Measurements from ENCODE around the gene MKX.
A peak's percentile ranks its signal among the peaks of the same experiment; 100 is the strongest.

The MKX gene

DNA sequence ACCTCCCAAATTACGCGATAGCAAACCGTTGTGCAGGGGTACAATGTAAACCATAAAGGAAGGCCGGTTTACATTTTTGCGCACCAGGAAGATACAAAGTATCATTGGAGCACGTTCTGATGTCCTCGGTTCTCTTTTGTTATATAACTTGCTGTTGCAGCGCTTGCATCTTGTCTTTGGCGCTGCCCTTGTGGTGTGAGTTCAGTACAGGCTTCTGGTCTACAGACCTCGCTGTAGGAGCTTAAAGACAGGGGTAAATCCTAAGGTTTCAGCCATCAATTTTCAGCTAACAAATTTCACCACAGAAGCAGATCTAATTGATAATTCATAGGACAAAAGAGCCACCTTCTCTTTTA lies 1.5 kb upstream of the MKX start:
- peaks cover 64 to 84% of the 10 kb centered on the region in 2 donors for H3K27me3 Mint-ChIP-seq
- H3K9me3 Mint-ChIP-seq: no peaks in the 10 kb centered on the region
- DNase-seq (no peak), ATAC-seq (replicated peaks) (no peak)
- H3K27ac Mint-ChIP-seq: no peak overlapping the region
- peaks cover 12% of the 10 kb centered on the region for H3K36me3 Mint-ChIP-seq (ENCODE audit: insufficient read depth)
- H3K4me1 Mint-ChIP-seq (ENCODE audit: low read depth in 2 of 2): peaks cover 24 to 33% of the 10 kb centered on the region in 2 donors
- peak overlapping the region; percentile 46 to 86 for H3K4me3 Mint-ChIP-seq

- Mint-ChIP-seq H3K27ac (no peak overlapping the region), H3K27me3 (peaks cover 59 to 83% of the 10 kb centered on the region in 2 donors), H3K4me1 (ENCODE audit: low read depth in 2 of 2) (peaks cover 24 to 38% of the 10 kb centered on the region in 2 donors), H3K36me3 (ENCODE audit: insufficient read depth) (peaks cover 15% of the 10 kb centered on the region), H3K9me3 (no peaks in the 10 kb centered on the region), H3K4me3 (peak overlapping the region; percentile 82 to 86)
- ATAC-seq (replicated peaks): no peak
- no peak for DNase-seq
These were observed 927 bp upstream of the MKX start for GRCh38 chr10:27746397-27747095.

DNA sequence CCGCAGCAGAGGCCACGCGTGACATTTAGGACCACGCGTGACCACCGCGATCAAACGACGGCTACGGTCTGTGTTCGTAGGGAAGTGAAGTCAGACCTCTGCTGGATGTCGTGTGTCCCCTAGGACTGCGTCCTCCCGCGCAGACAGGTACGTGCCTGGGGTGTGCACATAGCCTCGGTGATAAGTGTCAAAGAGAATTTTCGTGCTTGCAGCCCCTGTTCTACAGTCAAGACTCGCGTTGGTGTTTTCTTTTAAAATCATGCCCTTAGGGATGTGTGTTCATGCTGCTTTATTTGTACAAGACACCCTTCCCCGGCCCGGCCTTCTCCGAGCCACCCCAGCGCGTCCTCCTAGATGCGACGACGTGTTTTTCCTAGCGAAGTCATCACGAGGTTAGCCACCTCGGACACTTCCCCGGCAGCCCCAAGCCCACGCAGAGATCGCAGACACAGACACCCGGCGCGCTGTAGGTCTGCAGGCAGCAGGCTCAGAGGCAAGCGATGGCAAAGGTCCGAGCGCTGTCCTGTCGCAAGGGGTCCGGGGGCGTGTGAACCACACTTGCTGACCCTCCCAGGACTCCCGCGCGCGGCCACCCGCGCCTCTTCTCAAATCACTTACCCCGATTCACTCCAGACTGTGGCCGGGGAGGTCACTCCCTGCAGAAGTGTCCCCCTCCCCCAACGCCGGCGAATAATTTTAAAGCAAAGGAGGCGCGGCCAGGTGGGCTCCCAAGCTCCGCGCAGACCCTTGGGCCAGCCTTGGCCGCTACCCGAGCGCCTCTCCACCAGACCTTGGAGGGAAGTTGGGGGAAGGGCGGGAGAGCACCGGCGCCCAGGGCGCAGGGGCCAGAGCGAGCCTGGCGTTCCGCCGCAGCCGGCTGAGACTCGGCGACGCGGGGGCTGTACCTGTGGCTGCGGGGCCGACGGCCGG lies 552 bp downstream of the MKX start:
- H3K27me3 Mint-ChIP-seq: peaks cover 66 to 83% of the 10 kb centered on the region in 2 donors
- H3K4me1 Mint-ChIP-seq (ENCODE audit: low read depth in 2 of 2): peaks cover 24 to 38% of the 10 kb centered on the region in 2 donors
- peak overlapping the region; percentile 82 to 86 for H3K4me3 Mint-ChIP-seq
- DNase-seq (peak in 1 of 3 experiments; percentile 17), ATAC-seq (replicated peaks) (peak; percentile 17)
- no peaks in the 10 kb centered on the region for H3K9me3 Mint-ChIP-seq
- H3K27ac Mint-ChIP-seq: peak overlapping the region in 1 of 2 donors; percentile 24
- H3K36me3 Mint-ChIP-seq (ENCODE audit: insufficient read depth): peaks cover 17% of the 10 kb centered on the region

DNA sequence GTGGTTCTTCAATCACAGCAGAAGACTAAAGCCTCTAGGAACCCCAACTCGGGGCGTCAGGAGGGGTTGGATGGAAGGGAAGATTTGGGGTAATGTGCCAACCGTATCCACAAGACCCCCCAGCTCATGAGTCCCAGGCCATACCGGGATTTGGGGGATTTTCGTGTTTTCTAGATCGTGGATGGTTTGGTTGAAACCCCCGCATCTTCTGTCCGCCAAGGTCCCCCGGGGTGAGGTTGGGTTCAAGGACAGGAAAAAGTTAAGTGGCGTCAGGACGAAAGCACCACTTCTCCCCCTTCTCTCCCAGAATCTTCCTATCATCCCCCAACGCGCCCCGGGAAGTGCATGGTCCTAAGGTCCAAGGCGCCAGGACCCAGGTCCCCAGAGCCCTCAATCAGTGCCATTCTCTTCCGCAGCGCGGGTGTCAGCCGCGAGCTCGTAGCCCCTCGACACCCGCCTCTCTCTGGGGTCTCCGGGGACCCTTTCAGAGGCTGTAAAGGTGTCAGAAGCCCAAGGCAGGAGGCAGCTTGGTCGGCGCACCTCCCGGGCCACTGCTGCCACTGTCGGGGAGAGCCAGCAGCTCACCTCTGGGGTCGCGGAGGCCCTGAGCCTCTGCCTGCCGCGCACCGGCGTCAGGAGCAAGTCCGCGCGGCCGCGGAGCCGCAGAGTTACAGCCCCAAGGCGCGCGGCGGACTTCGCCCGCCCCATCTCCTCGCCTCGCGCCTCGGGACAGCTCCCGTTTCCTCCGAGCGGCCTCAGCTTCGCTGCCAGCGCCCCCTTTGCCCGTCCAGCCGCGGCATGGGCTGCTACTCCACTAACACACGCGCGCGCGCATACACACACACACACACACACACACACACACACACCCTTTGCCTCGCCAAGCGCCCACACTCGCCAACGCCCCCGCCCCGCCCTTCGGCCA lies 1.5 kb downstream of the MKX start:
- DNase-seq (peak in 1 of 3 experiments; percentile 6), ATAC-seq (replicated peaks) (no peak)
- Mint-ChIP-seq H3K4me1 (ENCODE audit: low read depth in 2 of 2) (peaks cover 24 to 38% of the 10 kb centered on the region in 2 donors), H3K4me3 (peak overlapping the region; percentile 82 to 86), H3K9me3 (no peaks in the 10 kb centered on the region), H3K27ac (peak overlapping the region in 1 of 2 donors; percentile 24), H3K27me3 (peaks cover 57 to 76% of the 10 kb centered on the region in 2 donors), H3K36me3 (ENCODE audit: insufficient read depth) (peaks cover 17% of the 10 kb centered on the region)

DNA sequence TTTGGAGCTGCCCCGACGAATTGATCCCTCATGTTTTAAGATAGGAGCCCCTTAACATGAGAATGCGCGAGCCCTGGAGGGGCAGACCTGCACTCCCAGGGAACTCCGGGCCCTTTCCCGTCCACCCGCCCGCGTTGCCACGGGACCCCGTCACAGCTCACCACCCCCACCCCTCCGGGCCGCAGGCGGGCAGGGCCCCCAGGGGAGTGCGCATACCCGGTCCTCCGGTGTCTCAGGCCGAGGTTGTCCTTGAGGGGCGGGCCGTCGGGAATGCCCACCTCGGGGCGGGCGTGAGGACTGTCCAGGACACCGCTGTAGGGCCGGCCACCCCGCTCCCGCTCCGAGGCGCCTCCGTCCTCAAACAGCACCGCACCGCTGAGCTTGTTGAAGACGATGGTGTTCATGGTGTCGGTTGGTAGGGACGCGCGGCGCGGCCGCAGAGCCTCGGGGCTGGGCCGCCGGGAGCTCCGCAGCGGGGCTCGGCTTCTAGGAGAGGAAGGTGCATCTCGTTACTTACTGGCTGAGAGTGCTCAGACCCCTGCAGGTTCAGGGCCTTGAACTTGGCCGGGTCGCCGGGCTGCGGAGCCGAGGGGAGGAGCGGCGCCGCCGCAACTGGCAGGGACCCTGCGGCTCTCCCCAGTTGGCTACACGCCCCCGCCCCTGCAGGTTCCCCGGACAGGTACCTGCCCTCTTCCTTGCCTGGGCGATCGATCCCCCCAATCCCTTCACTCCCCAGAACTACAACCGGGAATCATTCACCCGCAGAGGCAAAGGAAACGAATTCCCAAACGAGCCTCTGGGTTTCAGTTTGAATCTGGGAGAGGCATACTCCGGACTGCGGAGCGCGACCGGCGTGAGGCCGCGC lies 2.4 kb downstream of the MKX start:
- Mint-ChIP-seq H3K27me3 (peaks cover 57 to 74% of the 10 kb centered on the region in 2 donors), H3K27ac (no peak overlapping the region), H3K36me3 (ENCODE audit: insufficient read depth) (peaks cover 17% of the 10 kb centered on the region), H3K4me1 (ENCODE audit: low read depth in 2 of 2) (peaks cover 24 to 36% of the 10 kb centered on the region in 2 donors), H3K4me3 (peak overlapping the region; percentile 82 to 86), H3K9me3 (no peaks in the 10 kb centered on the region)
- ATAC-seq (replicated peaks) (peak; percentile 26), DNase-seq (peak in 2 of 3 experiments; percentile 17 to 27)

GRCh38 chr10:27742195-27743011 lies 3.2 kb downstream of the MKX start:
- Mint-ChIP-seq H3K27ac (no peak overlapping the region), H3K4me1 (ENCODE audit: low read depth in 2 of 2) (peaks cover 24 to 36% of the 10 kb centered on the region in 2 donors), H3K4me3 (peak overlapping the region; percentile 82 to 86), H3K36me3 (ENCODE audit: insufficient read depth) (peaks cover 17% of the 10 kb centered on the region), H3K27me3 (peaks cover 61 to 71% of the 10 kb centered on the region in 2 donors), H3K9me3 (no peaks in the 10 kb centered on the region)
- ATAC-seq (replicated peaks): peak; percentile 82
- peak; percentile 66 to 72 (median 69) for DNase-seq

- Mint-ChIP-seq H3K9me3 (no peaks in the 10 kb centered on the region), H3K27me3 (peaks cover 58 to 62% of the 10 kb centered on the region in 2 donors), H3K36me3 (ENCODE audit: insufficient read depth) (peaks cover 17% of the 10 kb centered on the region), H3K4me3 (peak overlapping the region; percentile 72 to 82), H3K27ac (peak overlapping the region in 1 of 2 donors; percentile 62), H3K4me1 (ENCODE audit: low read depth in 2 of 2) (peaks cover 16 to 30% of the 10 kb centered on the region in 2 donors)
- DNase-seq (no peak), ATAC-seq (replicated peaks) (no peak)
These were observed 4.2 kb downstream of the MKX start for GRCh38 chr10:27741173-27742091.

- H3K27me3 Mint-ChIP-seq: peaks cover 28 to 53% of the 10 kb centered on the region in 2 donors
- DNase-seq (no peak), ATAC-seq (replicated peaks) (no peak)
- no peaks in the 10 kb centered on the region for H3K9me3 Mint-ChIP-seq
- no peak overlapping the region for H3K27ac Mint-ChIP-seq
- peaks cover under 1% of the 10 kb centered on the region for H3K36me3 Mint-ChIP-seq (ENCODE audit: insufficient read depth)
- no peak overlapping the region for H3K4me3 Mint-ChIP-seq
- no peaks in the 10 kb centered on the region for H3K4me1 Mint-ChIP-seq (ENCODE audit: low read depth in 2 of 2)
These were observed 9.2 kb downstream of the MKX start for GRCh38 chr10:27736396-27736795.

DNA sequence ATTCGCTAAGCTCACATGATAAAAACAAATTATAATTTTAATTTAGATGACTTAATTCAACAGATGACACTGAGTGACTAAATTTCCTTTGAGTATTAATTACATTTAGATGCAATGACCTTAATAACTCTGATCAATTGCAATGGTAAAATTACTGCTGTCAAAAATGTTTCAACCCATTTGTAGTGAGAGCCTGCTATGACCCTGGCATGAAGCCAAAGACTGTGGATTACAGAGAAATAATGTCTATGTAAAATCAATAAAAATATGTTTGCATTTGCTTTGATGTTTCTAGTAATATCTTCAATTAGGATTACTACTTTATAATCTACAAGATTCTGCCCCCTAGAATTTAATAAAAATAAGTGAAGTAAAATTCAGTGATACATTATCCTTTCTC lies 15.6 kb downstream of the MKX start:
- DNase-seq: no peak
- H3K4me3 Mint-ChIP-seq: no peak overlapping the region
- H3K36me3 Mint-ChIP-seq (ENCODE audit: insufficient read depth): no peaks in the 10 kb centered on the region
- H3K27ac Mint-ChIP-seq: no peak overlapping the region
- no peak for ATAC-seq (replicated peaks)
- peaks cover 17 to 43% of the 10 kb centered on the region in 2 donors for H3K27me3 Mint-ChIP-seq
- no peaks in the 10 kb centered on the region for H3K9me3 Mint-ChIP-seq
- H3K4me1 Mint-ChIP-seq (ENCODE audit: low read depth in 2 of 2): no peaks in the 10 kb centered on the region

- peaks cover 17 to 44% of the 10 kb centered on the region in 2 donors for H3K27me3 Mint-ChIP-seq
- no peaks in the 10 kb centered on the region for H3K9me3 Mint-ChIP-seq
- DNase-seq (no peak), ATAC-seq (replicated peaks) (no peak)
- H3K4me1 Mint-ChIP-seq (ENCODE audit: low read depth in 2 of 2): no peaks in the 10 kb centered on the region
- H3K4me3 Mint-ChIP-seq: no peak overlapping the region
- H3K36me3 Mint-ChIP-seq (ENCODE audit: insufficient read depth): no peaks in the 10 kb centered on the region
- H3K27ac Mint-ChIP-seq: no peak overlapping the region
These were observed 17.3 kb downstream of the MKX start for GRCh38 chr10:27728338-27728737.

GRCh38 chr10:27724287-27724686 lies 21.3 kb downstream of the MKX start:
- DNase-seq: no peak
- peaks cover 12 to 46% of the 10 kb centered on the region in 2 donors for H3K27me3 Mint-ChIP-seq

More at GRCh38 chr10:27724287-27724686, 21.3 kb downstream of the MKX start:
- no peak for ATAC-seq (replicated peaks)
- H3K36me3 Mint-ChIP-seq (ENCODE audit: insufficient read depth): no peaks in the 10 kb centered on the region
- H3K4me3 Mint-ChIP-seq: no peak overlapping the region
- H3K4me1 Mint-ChIP-seq (ENCODE audit: low read depth in 2 of 2): no peaks in the 10 kb centered on the region
- no peaks in the 10 kb centered on the region for H3K9me3 Mint-ChIP-seq
- H3K27ac Mint-ChIP-seq: no peak overlapping the region
